ENCODE measurements around the gene UCHL3. TPM values are rescaled to one million over a fixed set of nuclear protein-coding genes. Genes with fewer than 3 reads are reported as not detected.
"Not testable (repeated sequence)": the region's sequence is repeated elsewhere in the genome, so short reads cannot be mapped to it uniquely, and the experiment has no call there.

UCHL3 gene
- total RNA-seq, 1 experiment from 2014 or later = 59.2 TPM

GRCh38 chr13:75537401-75538365 lies 11.9 kb upstream of the UCHL3 start, which contains the start of gene COMMD6:
Gene COMMD6, minus strand, starts transcription at chr13:75537841. Its CDS starts 36 bp downstream, at chr13:75537805.
- Histone ChIP-seq H3K9me3 (replicated peaks) (no peaks in the 10 kb centered on the region), H3K4me1 (peaks cover 3% of the 10 kb centered on the region; the same call in 1 of the 2 replicates), H3K36me3 (peaks cover under 1% of the 10 kb centered on the region; the same call in 1 of the 2 replicates), H3K27ac (peak within 1 kb of the TSS; percentile 85), H3K4me3 (peak within 1 kb of the TSS; percentile 72), H3K27me3 (no peaks in the 10 kb centered on the region)
- DNase-seq = peak; percentile 92 to 94

- H3K4me3 ChIP-seq = no peak overlapping the region
- H3K4me1 ChIP-seq = peaks cover 3% of the 10 kb centered on the region; the same call in 1 of the 2 replicates
- no peak overlapping the region for H3K27ac ChIP-seq
- no peaks in the 10 kb centered on the region for H3K27me3 ChIP-seq
- H3K9me3 ChIP-seq (replicated peaks) = no peaks in the 10 kb centered on the region
- no peak for DNase-seq
- no peaks in the 10 kb centered on the region for H3K36me3 ChIP-seq
Measured at GRCh38 chr13:75541287-75541686, 8.3 kb upstream of the UCHL3 start.

- no peaks in the 10 kb centered on the region for H3K9me3 ChIP-seq (replicated peaks)
- H3K27ac ChIP-seq = no peak overlapping the region
- no peaks in the 10 kb centered on the region for H3K27me3 ChIP-seq
- no peaks in the 10 kb centered on the region for H3K36me3 ChIP-seq
- H3K4me3 ChIP-seq = no peak overlapping the region
- no peak for DNase-seq
- H3K4me1 ChIP-seq = peaks cover 3% of the 10 kb centered on the region; the same call in 1 of the 2 replicates
Measured at GRCh38 chr13:75541961-75542360, 7.6 kb upstream of the UCHL3 start.

GRCh38 chr13:75544681-75545330 lies 4.8 kb upstream of the UCHL3 start:
- H3K27ac ChIP-seq = no peak overlapping the region
- H3K36me3 ChIP-seq = no peaks in the 10 kb centered on the region
- H3K4me3 ChIP-seq = no peak overlapping the region
- H3K27me3 ChIP-seq = no peaks in the 10 kb centered on the region
- no peak for DNase-seq
- no peaks in the 10 kb centered on the region for H3K4me1 ChIP-seq
- no peaks in the 10 kb centered on the region for H3K9me3 ChIP-seq (replicated peaks)

- not testable (repeated sequence) for H3K4me3 ChIP-seq; H3K9me3 ChIP-seq (replicated peaks); H3K27me3 ChIP-seq; DNase-seq; H3K4me1 ChIP-seq; H3K27ac ChIP-seq; H3K36me3 ChIP-seq
Measured at GRCh38 chr13:75545386-75545785, 4.2 kb upstream of the UCHL3 start.

GRCh38 chr13:75547917-75548316 lies 1.7 kb upstream of the UCHL3 start:
- no peak for DNase-seq
- peaks cover 2% of the 10 kb centered on the region; the same call in 1 of the 2 replicates for H3K4me1 ChIP-seq
- no peak overlapping the region for H3K27ac ChIP-seq
- H3K9me3 ChIP-seq (replicated peaks) = no peaks in the 10 kb centered on the region
- H3K4me3 ChIP-seq = no peak overlapping the region
- peaks cover 2% of the 10 kb centered on the region; the same call in 1 of the 2 replicates for H3K36me3 ChIP-seq
- H3K27me3 ChIP-seq = no peaks in the 10 kb centered on the region

- peak overlapping the region; percentile 98; the same call in 1 of the 2 replicates for H3K27ac ChIP-seq
- peaks cover 2% of the 10 kb centered on the region; the same call in 1 of the 2 replicates for H3K4me1 ChIP-seq
- H3K36me3 ChIP-seq = peaks cover 6% of the 10 kb centered on the region; the same call in 1 of the 2 replicates
- peak; percentile 49 to 66 for DNase-seq
- no peaks in the 10 kb centered on the region for H3K9me3 ChIP-seq (replicated peaks)
- H3K4me3 ChIP-seq = peak overlapping the region; percentile 85
- no peaks in the 10 kb centered on the region for H3K27me3 ChIP-seq
Measured at GRCh38 chr13:75550159-75550567, 572 bp downstream of the UCHL3 start.

GRCh38 chr13:75554464-75554863 lies 4.9 kb downstream of the UCHL3 start:
- peaks cover 6% of the 10 kb centered on the region for H3K36me3 ChIP-seq
- no peaks in the 10 kb centered on the region for H3K9me3 ChIP-seq (replicated peaks)
- H3K27me3 ChIP-seq = no peaks in the 10 kb centered on the region
- H3K27ac ChIP-seq = no peak overlapping the region
- H3K4me3 ChIP-seq = no peak overlapping the region
- no peak for DNase-seq
- H3K4me1 ChIP-seq = peaks cover 2% of the 10 kb centered on the region; the same call in 1 of the 2 replicates

- no peak overlapping the region for H3K27ac ChIP-seq
- H3K9me3 ChIP-seq (replicated peaks) = no peaks in the 10 kb centered on the region
- no peak for DNase-seq
- no peak overlapping the region for H3K4me3 ChIP-seq
- peaks cover 2% of the 10 kb centered on the region; the same call in 1 of the 2 replicates for H3K4me1 ChIP-seq
- H3K36me3 ChIP-seq = peaks cover 6% of the 10 kb centered on the region
- no peaks in the 10 kb centered on the region for H3K27me3 ChIP-seq
Measured at GRCh38 chr13:75554981-75555380, 5.4 kb downstream of the UCHL3 start.

GRCh38 chr13:75555836-75556235 lies 6.2 kb downstream of the UCHL3 start:
- Histone ChIP-seq H3K27ac (no peak overlapping the region), H3K36me3 (peaks cover 6% of the 10 kb centered on the region), H3K4me3 (no peak overlapping the region), H3K27me3 (no peaks in the 10 kb centered on the region), H3K9me3 (replicated peaks) (no peaks in the 10 kb centered on the region), H3K4me1 (peaks cover under 1% of the 10 kb centered on the region; the same call in 1 of the 2 replicates)
- no peak for DNase-seq

- DNase-seq = no peak
- Histone ChIP-seq H3K4me1 (no peaks in the 10 kb centered on the region), H3K4me3 (no peak overlapping the region), H3K36me3 (peaks cover 6% of the 10 kb centered on the region), H3K27me3 (no peaks in the 10 kb centered on the region), H3K9me3 (replicated peaks) (no peaks in the 10 kb centered on the region), H3K27ac (no peak overlapping the region)
Measured at GRCh38 chr13:75556961-75557360, 7.4 kb downstream of the UCHL3 start.

GRCh38 chr13:75558145-75558840 lies 8.7 kb downstream of the UCHL3 start:
- Histone ChIP-seq H3K9me3 (replicated peaks) (no peaks in the 10 kb centered on the region), H3K36me3 (peaks cover 3% of the 10 kb centered on the region), H3K4me3 (no peak overlapping the region), H3K4me1 (no peaks in the 10 kb centered on the region), H3K27ac (no peak overlapping the region), H3K27me3 (no peaks in the 10 kb centered on the region)
- DNase-seq = no peak

GRCh38 chr13:75566658-75567057 lies 17.1 kb downstream of the UCHL3 start:
- H3K4me3 ChIP-seq = no peak overlapping the region
- no peaks in the 10 kb centered on the region for H3K9me3 ChIP-seq (replicated peaks)
- H3K4me1 ChIP-seq = no peaks in the 10 kb centered on the region
- peaks cover 33% of the 10 kb centered on the region for H3K36me3 ChIP-seq
- DNase-seq = peak in 1 of 2 experiments; percentile 12
- no peak overlapping the region for H3K27ac ChIP-seq
- H3K27me3 ChIP-seq = no peaks in the 10 kb centered on the region

- no peak overlapping the region for H3K27ac ChIP-seq
- H3K36me3 ChIP-seq = peaks cover 44% of the 10 kb centered on the region
- no peaks in the 10 kb centered on the region for H3K9me3 ChIP-seq (replicated peaks)
- no peaks in the 10 kb centered on the region for H3K4me1 ChIP-seq
- H3K4me3 ChIP-seq = no peak overlapping the region
- H3K27me3 ChIP-seq = no peaks in the 10 kb centered on the region
- DNase-seq = no peak
Measured at GRCh38 chr13:75569576-75569975, 20.0 kb downstream of the UCHL3 start.

Data from SJCRH30 (cell line).